OCI-LY1 (cell line): ENCODE results near the gene TMEM266.
A peak's percentile ranks its signal among the peaks of the same experiment; 100 is the strongest.

ENCODE experiments used
- H2AFZ ChIP-seq: fragments of 200-600 bp; sonication (generic), shearing (Covaris generic); 2 replicates; pipeline ENCODE4 v1.6.0; 2014; ENCODE audit warnings: antibody characterized with exemption, mild to moderate bottlenecking, low read length
- H3F3A ChIP-seq: fragments of 200-600 bp; sonication (generic), shearing (Covaris generic); 2 replicates; pipeline ENCODE4 v1.6.0; 2014; ENCODE audit warnings: mild to moderate bottlenecking, antibody characterized with exemption, low read length, moderate library complexity; ENCODE audit not compliant: insufficient read depth
- H3K27ac ChIP-seq: fragments of 200-600 bp; sonication (generic); 2 replicates; pipeline ENCODE4 v1.5.1; 2014; ENCODE audit warnings: low read length, mixed run types, mild to moderate bottlenecking, low read depth; ENCODE audit not compliant: poor library complexity, severe bottlenecking
- H3K27me3 ChIP-seq: fragments of 200-600 bp; sonication (generic); 2 replicates; pipeline ENCODE4 v1.6.0; 2014; ENCODE audit warnings: antibody characterized with exemption, mild to moderate bottlenecking, low read length, moderate library complexity; ENCODE audit not compliant: insufficient read depth
- H3K36me3 ChIP-seq: fragments of 200-600 bp; sonication (generic); 2 replicates; pipeline ENCODE4 v1.6.1; 2014; ENCODE audit warnings: mild to moderate bottlenecking, antibody characterized with exemption, low read length, moderate library complexity, mixed read lengths; ENCODE audit not compliant: insufficient read depth
- H3K4me1 ChIP-seq: fragments of 200-600 bp; sonication (generic); 2 replicates; pipeline ENCODE4 v1.5.1; 2014; ENCODE audit warnings: mild to moderate bottlenecking, low read length, moderate library complexity; ENCODE audit not compliant: insufficient read depth, severe bottlenecking
- H3K4me2 ChIP-seq: fragments of 200-600 bp; sonication (generic), shearing (Covaris generic); 2 replicates; pipeline ENCODE4 v1.6.1; 2014; ENCODE audit warnings: low read length
- H3K4me3 ChIP-seq: fragments of 200-600 bp; sonication (generic); 2 replicates; pipeline ENCODE4 v1.5.1; 2014; ENCODE audit warnings: low read length, low read depth, mild to moderate bottlenecking, mixed read lengths; ENCODE audit not compliant: poor library complexity, severe bottlenecking
- H3K79me2 ChIP-seq: fragments of 200-600 bp; shearing (Covaris generic); 2 replicates; pipeline ENCODE4 v1.6.1; 2016; ENCODE audit warnings: mixed run types, low read length, mixed read lengths; ENCODE audit not compliant: insufficient read depth
- H3K9ac ChIP-seq: fragments of 200-600 bp; sonication (generic), shearing (Covaris generic); 2 replicates; pipeline ENCODE4 v1.6.1; 2014; ENCODE audit warnings: mild to moderate bottlenecking, low read length, mixed read lengths
- H3K9me2 ChIP-seq: fragments of 200-600 bp; sonication (generic), shearing (Covaris generic); 2 replicates; pipeline ENCODE4 v1.6.1; 2014; ENCODE audit warnings: low read depth, mild to moderate bottlenecking, low read length, mixed read lengths
- H3K9me3 ChIP-seq: fragments of 200-600 bp; shearing (Covaris generic); 2 replicates; pipeline ENCODE4 v1.6.1; 2014; ENCODE audit warnings: low read length, mixed read lengths
- H4K20me1 ChIP-seq: fragments of 200-600 bp; sonication (generic), shearing (Covaris generic); 2 replicates; pipeline ENCODE4 v1.6.0; 2016; ENCODE audit warnings: mild to moderate bottlenecking, low read length; ENCODE audit not compliant: insufficient read depth
- CTCF ChIP-seq: fragments of 200-600 bp; sonication (generic), shearing (Covaris generic); IDR thresholded peaks from 2 replicates; pipeline ENCODE4 v1.5.1; 2017; ENCODE audit warnings: mild to moderate bottlenecking, antibody characterized with exemption, low read length, moderate library complexity, mixed read lengths
- EZH2 ChIP-seq: fragments of 200-600 bp; sonication (generic), shearing (Covaris generic); IDR thresholded peaks from 2 replicates; pipeline ENCODE4 v1.8.0; 2017; ENCODE audit warnings: borderline replicate concordance, mixed run types, mild to moderate bottlenecking, antibody characterized with exemption, low read length, moderate library complexity, mixed read lengths

Gene TMEM266

GRCh38 chr15:76185716-76186115, 125.9 kb downstream of the TMEM266 start:
- no peak overlapping the region for H3K4me3 ChIP-seq
- H3K4me2 ChIP-seq, result no peak overlapping the region
- H3K27me3 ChIP-seq, result peaks cover 6% of the 10 kb centered on the region; the same call in 1 of the 2 replicates
- H3K27ac ChIP-seq, result no peak overlapping the region
- no peaks in the 10 kb centered on the region for H3K79me2 ChIP-seq
- no peaks in the 10 kb centered on the region for H3K36me3 ChIP-seq
- H3K9ac ChIP-seq, result no peak overlapping the region
- H4K20me1 ChIP-seq, result no peaks in the 10 kb centered on the region
- TF ChIP-seq EZH2 (no peak), CTCF (peak; percentile 61)
- peaks cover 3% of the 10 kb centered on the region for H3K4me1 ChIP-seq
- no peak overlapping the region for H2AFZ ChIP-seq
- H3K9me3 ChIP-seq, result no peaks in the 10 kb centered on the region
- no peaks in the 10 kb centered on the region for H3K9me2 ChIP-seq
- H3F3A ChIP-seq, result no peaks in the 10 kb centered on the region

GRCh38 chr15:76187163-76187562, 127.4 kb downstream of the TMEM266 start:
- Histone ChIP-seq H3K9me2 (no peaks in the 10 kb centered on the region), H3K27ac (no peak overlapping the region), H3K9me3 (no peaks in the 10 kb centered on the region)

GRCh38 chr15:76189106-76189505, 129.3 kb downstream of the TMEM266 start:
- Histone ChIP-seq H4K20me1 (no peaks in the 10 kb centered on the region), H3K9ac (no peak overlapping the region), H3K9me2 (no peaks in the 10 kb centered on the region), H3K79me2 (no peaks in the 10 kb centered on the region), H3K4me1 (peaks cover 10% of the 10 kb centered on the region), H3K4me2 (no peak overlapping the region), H3K27ac (no peak overlapping the region), H3F3A (no peaks in the 10 kb centered on the region), H3K4me3 (no peak overlapping the region), H3K36me3 (no peaks in the 10 kb centered on the region), H3K9me3 (no peaks in the 10 kb centered on the region), H3K27me3 (no peaks in the 10 kb centered on the region; the same call in 1 of the 2 replicates), H2AFZ (no peak overlapping the region)
- TF ChIP-seq EZH2 (no peak), CTCF (no peak)

More at GRCh38 chr15:76187163-76187562, 127.4 kb downstream of the TMEM266 start:
- Histone ChIP-seq H3K4me2 (no peak overlapping the region), H3K9ac (no peak overlapping the region), H3K4me1 (peaks cover 10% of the 10 kb centered on the region), H2AFZ (no peak overlapping the region), H3F3A (no peaks in the 10 kb centered on the region), H3K27me3 (no peaks in the 10 kb centered on the region; the same call in 1 of the 2 replicates), H3K79me2 (no peaks in the 10 kb centered on the region), H3K36me3 (no peaks in the 10 kb centered on the region), H3K4me3 (no peak overlapping the region), H4K20me1 (no peaks in the 10 kb centered on the region)
- no peak for TF ChIP-seq CTCF
- TF ChIP-seq EZH2, result no peak
